Measurements from ENCODE around the gene BRI3BP.

BRI3BP gene

GRCh38 chr12:125017801-125018200, 24.4 kb downstream of the BRI3BP start:
- DNase-seq (ENCODE audit: low spot score): no peak
- Histone ChIP-seq H3K27ac (ENCODE audit: poor library complexity, severe bottlenecking) (no peak overlapping the region), H3K36me3 (ENCODE audit: low read depth) (peaks cover 21% of the 10 kb centered on the region; the same call in 1 of the 2 replicates), H3K27me3 (ENCODE audit: insufficient read depth, poor library complexity, severe bottlenecking) (no peaks in the 10 kb centered on the region), H3K4me3 (ENCODE audit: severe bottlenecking) (no peak overlapping the region), H3K4me1 (ENCODE audit: insufficient read depth, poor library complexity, severe bottlenecking) (no peaks in the 10 kb centered on the region), H3K9me3 (ENCODE audit: severe bottlenecking) (no peaks in the 10 kb centered on the region)
- TF ChIP-seq CTCF (IDR thresholded peaks at IDR 0.05; ENCODE audit: poor library complexity, severe bottlenecking): no peak
- ATAC-seq (ENCODE audit: low read depth): no peak

- H3K4me1 ChIP-seq (ENCODE audit: insufficient read depth, poor library complexity, severe bottlenecking): no peaks in the 10 kb centered on the region
- H3K36me3 ChIP-seq (ENCODE audit: low read depth): peaks cover 23% of the 10 kb centered on the region; the same call in 1 of the 2 replicates
- no peak for TF ChIP-seq CTCF (IDR thresholded peaks at IDR 0.05; ENCODE audit: poor library complexity, severe bottlenecking)
Measured at GRCh38 chr12:125018356-125018755, 24.9 kb downstream of the BRI3BP start.

GRCh38 chr12:125021096-125021495, 27.7 kb downstream of the BRI3BP start:
- DNase-seq (ENCODE audit: low spot score) (no peak), ATAC-seq (ENCODE audit: low read depth) (no peak)
- Histone ChIP-seq H3K36me3 (ENCODE audit: low read depth) (peaks cover 16% of the 10 kb centered on the region; the same call in 1 of the 2 replicates), H3K9me3 (ENCODE audit: severe bottlenecking) (no peaks in the 10 kb centered on the region), H3K4me1 (ENCODE audit: insufficient read depth, poor library complexity, severe bottlenecking) (no peaks in the 10 kb centered on the region), H3K27ac (ENCODE audit: poor library complexity, severe bottlenecking) (no peak overlapping the region), H3K27me3 (ENCODE audit: insufficient read depth, poor library complexity, severe bottlenecking) (no peaks in the 10 kb centered on the region), H3K4me3 (ENCODE audit: severe bottlenecking) (no peak overlapping the region)
- TF ChIP-seq CTCF (IDR thresholded peaks at IDR 0.05; ENCODE audit: poor library complexity, severe bottlenecking): no peak

More at GRCh38 chr12:125018356-125018755, 24.9 kb downstream of the BRI3BP start:
- DNase-seq (ENCODE audit: low spot score) (no peak), ATAC-seq (ENCODE audit: low read depth) (no peak)
- Histone ChIP-seq H3K4me3 (ENCODE audit: severe bottlenecking) (no peak overlapping the region), H3K27me3 (ENCODE audit: insufficient read depth, poor library complexity, severe bottlenecking) (no peaks in the 10 kb centered on the region), H3K27ac (ENCODE audit: poor library complexity, severe bottlenecking) (no peak overlapping the region), H3K9me3 (ENCODE audit: severe bottlenecking) (no peaks in the 10 kb centered on the region)

GRCh38 chr12:125021771-125022170, 28.3 kb downstream of the BRI3BP start:
- Histone ChIP-seq H3K4me3 (ENCODE audit: severe bottlenecking) (no peak overlapping the region), H3K27me3 (ENCODE audit: insufficient read depth, poor library complexity, severe bottlenecking) (no peaks in the 10 kb centered on the region), H3K27ac (ENCODE audit: poor library complexity, severe bottlenecking) (no peak overlapping the region), H3K36me3 (ENCODE audit: low read depth) (peaks cover 16% of the 10 kb centered on the region; the same call in 1 of the 2 replicates), H3K4me1 (ENCODE audit: insufficient read depth, poor library complexity, severe bottlenecking) (no peaks in the 10 kb centered on the region), H3K9me3 (ENCODE audit: severe bottlenecking) (no peaks in the 10 kb centered on the region)
- no peak for TF ChIP-seq CTCF (IDR thresholded peaks at IDR 0.05; ENCODE audit: poor library complexity, severe bottlenecking)
- ATAC-seq (ENCODE audit: low read depth) (no peak), DNase-seq (ENCODE audit: low spot score) (no peak)

GRCh38 chr12:125023065-125023464, 29.6 kb downstream of the BRI3BP start:
- no peak for TF ChIP-seq CTCF (IDR thresholded peaks at IDR 0.05; ENCODE audit: poor library complexity, severe bottlenecking)
- Histone ChIP-seq H3K4me1 (ENCODE audit: insufficient read depth, poor library complexity, severe bottlenecking) (no peaks in the 10 kb centered on the region), H3K27me3 (ENCODE audit: insufficient read depth, poor library complexity, severe bottlenecking) (no peaks in the 10 kb centered on the region), H3K4me3 (ENCODE audit: severe bottlenecking) (no peak overlapping the region), H3K27ac (ENCODE audit: poor library complexity, severe bottlenecking) (no peak overlapping the region), H3K9me3 (ENCODE audit: severe bottlenecking) (no peaks in the 10 kb centered on the region), H3K36me3 (ENCODE audit: low read depth) (peaks cover 12% of the 10 kb centered on the region; the same call in 1 of the 2 replicates)
- ATAC-seq (ENCODE audit: low read depth): no peak
- no peak for DNase-seq (ENCODE audit: low spot score)

All from RWPE2 (cell line).